ENCODE results near the gene TMEM164.
A peak's percentile ranks its signal among the peaks of the same experiment; 100 is the strongest.

TMEM164 gene

DNA sequence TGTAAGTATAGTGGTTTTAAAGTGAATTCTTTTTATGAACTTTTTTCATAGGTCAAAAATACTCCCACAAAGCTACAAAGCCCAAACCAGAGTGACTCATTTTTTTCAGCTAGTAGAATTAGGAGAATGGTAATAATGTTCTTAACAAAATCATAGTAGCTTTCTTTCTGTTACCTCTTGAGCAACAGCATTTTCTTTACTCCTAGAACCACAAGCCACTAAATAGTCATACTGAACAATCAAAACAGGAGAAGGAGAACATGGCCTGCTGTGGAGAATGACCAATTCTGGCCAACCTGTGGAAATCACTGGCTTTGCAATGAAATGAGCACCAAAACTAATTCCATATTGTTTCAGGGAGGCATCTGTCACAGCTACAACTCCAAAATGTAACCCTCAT lies 202.1 kb downstream of the TMEM164 start:
- Histone ChIP-seq H3K4me1 (ENCODE audit: control insufficient read depth, insufficient read depth, low read length) (peaks cover 16% of the 10 kb centered on the region), H3K9me3 (replicated peaks; ENCODE audit: low read length) (no peaks in the 10 kb centered on the region), H3K9ac (ENCODE audit: low read depth, low read length) (no peak overlapping the region), H3K4me3 (ENCODE audit: low read length) (no peak overlapping the region), H3K27me3 (ENCODE audit: control insufficient read depth, insufficient read depth, low read length) (peaks cover 4% of the 10 kb centered on the region), H3K36me3 (ENCODE audit: insufficient read depth, low read length) (no peaks in the 10 kb centered on the region), H3K4me2 (ENCODE audit: low read length) (no peak overlapping the region)

DNA sequence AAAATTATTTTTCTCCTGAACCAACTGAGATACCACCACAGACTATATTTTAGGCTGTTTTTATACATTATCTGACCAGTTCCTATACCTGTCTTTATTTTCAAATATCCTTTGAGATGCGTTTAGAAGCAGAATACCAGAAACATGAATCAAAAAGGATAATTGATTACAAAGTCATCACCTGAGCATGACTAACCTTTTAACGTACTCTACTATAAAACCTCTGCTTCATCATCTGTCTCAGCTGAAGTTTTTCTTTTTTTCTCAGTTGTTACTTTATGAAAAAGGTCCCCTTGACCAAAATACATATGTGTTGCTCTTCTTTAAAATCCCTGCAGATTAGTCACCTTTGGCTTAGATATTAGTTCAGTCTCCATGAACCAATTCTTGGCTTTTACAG lies 205.2 kb downstream of the TMEM164 start:
- no peaks in the 10 kb centered on the region for H3K36me3 ChIP-seq (ENCODE audit: insufficient read depth, low read length)
- H3K4me3 ChIP-seq (ENCODE audit: low read length), result no peak overlapping the region
- H3K4me1 ChIP-seq (ENCODE audit: control insufficient read depth, insufficient read depth, low read length), result peaks cover 21% of the 10 kb centered on the region
- H3K27me3 ChIP-seq (ENCODE audit: control insufficient read depth, insufficient read depth, low read length), result no peaks in the 10 kb centered on the region
- H3K9me3 ChIP-seq (replicated peaks; ENCODE audit: low read length), result no peaks in the 10 kb centered on the region
- H3K4me2 ChIP-seq (ENCODE audit: low read length), result no peak overlapping the region
- H3K9ac ChIP-seq (ENCODE audit: low read depth, low read length), result no peak overlapping the region

- H3K27me3 ChIP-seq (ENCODE audit: control insufficient read depth, insufficient read depth, low read length), result no peaks in the 10 kb centered on the region
- H3K9ac ChIP-seq (ENCODE audit: low read depth, low read length), result no peak overlapping the region
- no peaks in the 10 kb centered on the region for H3K36me3 ChIP-seq (ENCODE audit: insufficient read depth, low read length)
- H3K4me2 ChIP-seq (ENCODE audit: low read length), result peak overlapping the region; percentile 59
- no peaks in the 10 kb centered on the region for H3K9me3 ChIP-seq (replicated peaks; ENCODE audit: low read length)
- peak overlapping the region; percentile 31 for H3K4me3 ChIP-seq (ENCODE audit: low read length)
- peaks cover 10% of the 10 kb centered on the region for H3K4me1 ChIP-seq (ENCODE audit: control insufficient read depth, insufficient read depth, low read length)
Observed at GRCh38 chrX:110210417-110211139, 207.7 kb downstream of the TMEM164 start.

DNA sequence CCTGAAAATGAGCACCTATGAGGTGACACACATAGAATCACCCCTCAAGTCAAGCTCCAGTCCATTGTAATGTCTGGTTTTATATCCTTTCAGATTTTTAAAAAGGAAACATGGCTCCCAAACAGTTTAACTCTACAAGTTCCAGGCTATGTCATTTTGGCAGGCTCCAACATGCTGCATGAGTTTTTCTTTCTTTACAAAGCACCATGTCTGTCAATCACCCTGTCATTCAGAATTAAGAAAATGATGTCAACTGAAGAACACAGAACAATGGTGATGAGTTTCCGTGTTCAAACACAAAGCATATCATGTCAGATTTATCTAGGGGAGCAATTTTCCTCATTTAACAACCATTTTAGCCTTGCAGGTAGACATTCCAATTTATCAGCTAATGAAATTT lies 208.4 kb downstream of the TMEM164 start:
- Histone ChIP-seq H3K36me3 (ENCODE audit: insufficient read depth, low read length) (no peaks in the 10 kb centered on the region), H3K4me1 (ENCODE audit: control insufficient read depth, insufficient read depth, low read length) (peaks cover 9% of the 10 kb centered on the region), H3K27me3 (ENCODE audit: control insufficient read depth, insufficient read depth, low read length) (no peaks in the 10 kb centered on the region), H3K9ac (ENCODE audit: low read depth, low read length) (no peak overlapping the region), H3K4me2 (ENCODE audit: low read length) (no peak overlapping the region), H3K4me3 (ENCODE audit: low read length) (no peak overlapping the region), H3K9me3 (replicated peaks; ENCODE audit: low read length) (no peaks in the 10 kb centered on the region)

DNA sequence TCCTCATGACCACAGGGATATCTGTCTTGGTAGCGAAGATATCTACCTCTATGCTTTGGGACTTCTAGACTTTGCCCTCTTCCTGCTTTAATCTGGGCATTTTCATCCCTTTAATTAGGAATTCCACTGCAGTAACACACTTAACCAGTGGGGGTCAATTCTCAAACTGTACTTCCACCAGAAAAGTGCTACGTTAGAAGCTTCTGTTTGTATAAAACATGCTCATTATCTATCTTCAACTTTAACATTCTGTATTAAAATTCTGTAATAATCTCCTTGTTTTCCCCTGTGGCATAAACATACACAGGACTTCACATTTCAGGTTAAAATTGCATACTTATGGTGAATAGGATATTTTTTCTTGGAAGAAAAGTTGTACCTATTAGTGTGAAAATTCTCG lies 209.4 kb downstream of the TMEM164 start:
- Histone ChIP-seq H3K27me3 (ENCODE audit: control insufficient read depth, insufficient read depth, low read length) (no peaks in the 10 kb centered on the region), H3K9me3 (replicated peaks; ENCODE audit: low read length) (no peaks in the 10 kb centered on the region), H3K4me1 (ENCODE audit: control insufficient read depth, insufficient read depth, low read length) (peaks cover 17% of the 10 kb centered on the region), H3K4me3 (ENCODE audit: low read length) (no peak overlapping the region), H3K36me3 (ENCODE audit: insufficient read depth, low read length) (no peaks in the 10 kb centered on the region), H3K4me2 (ENCODE audit: low read length) (no peak overlapping the region), H3K9ac (ENCODE audit: low read depth, low read length) (no peak overlapping the region)

- Histone ChIP-seq H3K9ac (ENCODE audit: low read depth, low read length) (no peak overlapping the region), H3K36me3 (ENCODE audit: insufficient read depth, low read length) (no peaks in the 10 kb centered on the region), H3K4me1 (ENCODE audit: control insufficient read depth, insufficient read depth, low read length) (peaks cover 21% of the 10 kb centered on the region), H3K9me3 (replicated peaks; ENCODE audit: low read length) (no peaks in the 10 kb centered on the region), H3K4me2 (ENCODE audit: low read length) (no peak overlapping the region), H3K4me3 (ENCODE audit: low read length) (no peak overlapping the region), H3K27me3 (ENCODE audit: control insufficient read depth, insufficient read depth, low read length) (no peaks in the 10 kb centered on the region)
Observed at GRCh38 chrX:110213183-110213582, 210.3 kb downstream of the TMEM164 start.

DNA sequence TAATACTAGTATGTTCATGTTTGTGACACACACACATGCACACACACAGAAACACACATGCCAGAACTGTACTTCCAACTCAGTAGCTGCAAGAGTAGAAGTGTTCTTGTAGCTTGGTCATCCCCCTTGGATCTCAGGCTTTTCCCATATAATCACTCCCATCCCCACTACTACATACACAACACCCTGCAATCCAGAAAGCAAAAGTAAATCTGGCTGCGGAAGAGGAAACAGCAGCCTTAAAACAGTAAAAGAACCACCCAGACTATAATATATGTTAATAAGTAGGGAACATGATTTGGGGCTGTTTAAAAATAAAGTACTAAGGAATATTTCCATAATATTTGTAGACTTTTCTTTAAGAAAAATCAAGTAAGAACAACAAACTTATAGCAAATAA lies 211.8 kb downstream of the TMEM164 start:
- Histone ChIP-seq H3K9me3 (replicated peaks; ENCODE audit: low read length) (no peaks in the 10 kb centered on the region), H3K4me3 (ENCODE audit: low read length) (no peak overlapping the region), H3K4me1 (ENCODE audit: control insufficient read depth, insufficient read depth, low read length) (peaks cover 25% of the 10 kb centered on the region), H3K4me2 (ENCODE audit: low read length) (no peak overlapping the region), H3K9ac (ENCODE audit: low read depth, low read length) (no peak overlapping the region), H3K36me3 (ENCODE audit: insufficient read depth, low read length) (no peaks in the 10 kb centered on the region), H3K27me3 (ENCODE audit: control insufficient read depth, insufficient read depth, low read length) (no peaks in the 10 kb centered on the region)

GRCh38 chrX:110215411-110215810 lies 212.5 kb downstream of the TMEM164 start:
- no peaks in the 10 kb centered on the region for H3K36me3 ChIP-seq (ENCODE audit: insufficient read depth, low read length)

GRCh38 chrX:110216027-110216426 lies 213.1 kb downstream of the TMEM164 start:
- H3K4me2 ChIP-seq (ENCODE audit: low read length), result no peak overlapping the region
- no peaks in the 10 kb centered on the region for H3K9me3 ChIP-seq (replicated peaks; ENCODE audit: low read length)
- H3K4me3 ChIP-seq (ENCODE audit: low read length), result no peak overlapping the region
- peaks cover 22% of the 10 kb centered on the region for H3K4me1 ChIP-seq (ENCODE audit: control insufficient read depth, insufficient read depth, low read length)
- no peak overlapping the region for H3K9ac ChIP-seq (ENCODE audit: low read depth, low read length)
- H3K27me3 ChIP-seq (ENCODE audit: control insufficient read depth, insufficient read depth, low read length), result no peaks in the 10 kb centered on the region
- no peaks in the 10 kb centered on the region for H3K36me3 ChIP-seq (ENCODE audit: insufficient read depth, low read length)

More at GRCh38 chrX:110215411-110215810, 212.5 kb downstream of the TMEM164 start:
- Histone ChIP-seq H3K4me1 (ENCODE audit: control insufficient read depth, insufficient read depth, low read length) (peaks cover 27% of the 10 kb centered on the region), H3K27me3 (ENCODE audit: control insufficient read depth, insufficient read depth, low read length) (no peaks in the 10 kb centered on the region), H3K9me3 (replicated peaks; ENCODE audit: low read length) (no peaks in the 10 kb centered on the region), H3K9ac (ENCODE audit: low read depth, low read length) (no peak overlapping the region), H3K4me3 (ENCODE audit: low read length) (no peak overlapping the region), H3K4me2 (ENCODE audit: low read length) (no peak overlapping the region)

GRCh38 chrX:110218591-110218990 lies 215.7 kb downstream of the TMEM164 start:
- H3K36me3 ChIP-seq (ENCODE audit: insufficient read depth, low read length), result no peaks in the 10 kb centered on the region
- peaks cover 22% of the 10 kb centered on the region for H3K4me1 ChIP-seq (ENCODE audit: control insufficient read depth, insufficient read depth, low read length)
- H3K4me3 ChIP-seq (ENCODE audit: low read length), result no peak overlapping the region
- no peak overlapping the region for H3K9ac ChIP-seq (ENCODE audit: low read depth, low read length)
- no peaks in the 10 kb centered on the region for H3K27me3 ChIP-seq (ENCODE audit: control insufficient read depth, insufficient read depth, low read length)
- no peaks in the 10 kb centered on the region for H3K9me3 ChIP-seq (replicated peaks; ENCODE audit: low read length)
- no peak overlapping the region for H3K4me2 ChIP-seq (ENCODE audit: low read length)

DNA sequence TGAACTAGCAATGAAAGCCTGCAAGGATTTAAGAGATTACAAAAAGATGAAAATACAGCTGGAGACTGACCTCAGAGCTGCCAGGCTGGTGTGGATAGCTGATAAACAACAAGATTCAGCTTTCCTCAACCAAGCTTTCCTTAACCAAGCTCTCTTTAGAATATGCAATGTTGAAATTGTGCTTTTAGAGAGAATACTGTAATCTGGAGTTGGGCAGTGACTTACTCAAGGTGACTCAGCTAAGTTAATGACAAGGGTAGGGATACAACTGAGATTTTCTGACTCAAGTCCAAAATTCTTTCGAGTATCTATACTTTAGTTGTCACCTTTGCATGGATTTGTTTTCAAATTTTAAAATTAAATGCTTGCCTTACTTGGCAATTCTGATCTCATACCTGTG lies 217.0 kb downstream of the TMEM164 start:
- no peak overlapping the region for H3K4me3 ChIP-seq (ENCODE audit: low read length)
- H3K4me2 ChIP-seq (ENCODE audit: low read length), result no peak overlapping the region
- no peak overlapping the region for H3K9ac ChIP-seq (ENCODE audit: low read depth, low read length)
- no peaks in the 10 kb centered on the region for H3K9me3 ChIP-seq (replicated peaks; ENCODE audit: low read length)
- H3K36me3 ChIP-seq (ENCODE audit: insufficient read depth, low read length), result no peaks in the 10 kb centered on the region
- no peaks in the 10 kb centered on the region for H3K27me3 ChIP-seq (ENCODE audit: control insufficient read depth, insufficient read depth, low read length)
- peaks cover 22% of the 10 kb centered on the region for H3K4me1 ChIP-seq (ENCODE audit: control insufficient read depth, insufficient read depth, low read length)

DNA sequence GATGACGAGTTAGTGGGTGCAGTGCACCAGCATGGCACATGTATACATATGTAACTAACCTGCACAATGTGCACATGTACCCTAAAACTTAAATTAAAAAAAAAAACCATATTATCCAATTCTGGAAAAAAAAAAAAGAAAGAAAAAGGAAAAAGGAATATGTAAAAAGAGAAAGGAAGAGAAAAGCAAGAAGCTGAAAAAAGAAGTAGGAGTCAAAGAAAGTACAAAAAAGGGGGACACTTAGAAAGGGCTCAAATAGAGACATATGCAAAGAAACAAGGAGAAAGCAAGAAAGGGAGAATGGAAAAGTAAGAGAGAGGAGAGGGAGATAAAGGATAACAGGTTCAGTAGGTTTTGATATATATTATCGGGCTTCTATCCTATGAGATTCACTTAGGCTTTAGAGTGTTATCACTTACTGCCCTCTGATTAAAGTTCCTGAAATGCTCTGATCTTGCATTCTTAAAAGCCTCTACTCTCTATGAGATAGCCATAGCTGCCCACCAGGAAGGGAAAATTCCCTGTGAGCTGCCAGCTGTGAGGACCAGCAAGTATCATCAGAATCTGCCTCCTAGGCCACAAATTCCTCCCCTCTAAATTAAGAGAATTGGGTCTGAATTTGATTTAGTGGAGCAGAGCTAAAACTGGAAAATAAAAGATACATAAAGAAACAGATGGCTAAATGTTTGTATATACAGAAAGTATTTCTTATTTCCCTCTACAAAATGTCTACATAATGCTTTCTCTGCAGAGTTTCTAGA lies 219.8 kb downstream of the TMEM164 start:
- Histone ChIP-seq H3K27me3 (ENCODE audit: control insufficient read depth, insufficient read depth, low read length) (no peaks in the 10 kb centered on the region), H3K9me3 (replicated peaks; ENCODE audit: low read length) (no peaks in the 10 kb centered on the region), H3K4me1 (ENCODE audit: control insufficient read depth, insufficient read depth, low read length) (peaks cover 14% of the 10 kb centered on the region), H3K36me3 (ENCODE audit: insufficient read depth, low read length) (no peaks in the 10 kb centered on the region), H3K9ac (ENCODE audit: low read depth, low read length) (no peak overlapping the region), H3K4me3 (ENCODE audit: low read length) (no peak overlapping the region), H3K4me2 (ENCODE audit: low read length) (no peak overlapping the region)
